ENCODE measurements around the gene SNX27. TPM values are rescaled to one million over a fixed set of nuclear protein-coding genes. Genes with fewer than 3 reads are reported as not detected.
"Not testable (repeated sequence)": the region's sequence is repeated elsewhere in the genome, so short reads cannot be mapped to it uniquely, and the experiment has no call there.

The SNX27 gene
- total RNA-seq, 1 experiment from 2014 or later: 25.3 TPM

- no peak for DNase-seq (ENCODE audit: low read depth)
Measured at GRCh38 chr1:151604291-151604690, 7.6 kb upstream of the SNX27 start.

DNA sequence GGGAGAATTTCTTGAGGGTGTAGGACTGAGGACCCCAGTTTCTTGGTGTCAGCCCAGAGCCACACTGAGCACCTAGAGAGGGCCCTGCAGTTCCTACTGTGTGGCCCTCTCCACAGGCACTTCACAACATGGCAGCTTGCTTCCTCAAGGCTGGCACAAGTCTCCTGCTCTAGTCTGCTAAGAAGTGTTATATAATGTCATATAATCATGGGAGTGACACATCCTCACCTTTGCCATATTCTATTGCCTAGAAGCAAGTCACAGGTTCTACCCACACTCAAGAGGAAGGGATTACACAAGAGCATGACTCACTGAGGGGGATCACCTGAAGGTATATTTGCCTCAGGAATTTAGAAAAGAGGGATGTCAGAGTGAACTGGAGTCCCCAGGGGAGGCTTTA, 5.5 kb upstream of the SNX27 start:
- peak; percentile 58 for DNase-seq (ENCODE audit: low read depth)

DNA sequence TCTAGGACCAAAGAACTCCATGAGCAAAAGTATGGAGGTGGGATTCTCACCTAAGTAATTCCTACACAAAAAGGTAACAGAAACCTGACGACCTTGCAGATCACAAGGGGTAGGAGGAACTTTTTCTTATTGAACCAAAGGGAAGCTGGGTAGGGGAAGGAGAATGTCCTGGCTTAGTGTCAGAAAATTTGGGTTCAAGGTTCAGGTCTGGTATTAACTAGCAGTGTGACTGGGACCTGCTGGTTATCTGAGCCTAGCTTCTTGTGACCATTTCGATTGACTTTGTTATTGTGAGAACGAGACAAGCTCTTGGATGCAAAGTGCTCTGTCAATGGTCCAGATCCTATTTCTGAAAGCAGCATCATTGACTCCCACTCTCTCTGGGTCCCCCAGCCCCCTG, 5.0 kb upstream of the SNX27 start:
- no peak for DNase-seq (ENCODE audit: low read depth)

DNA sequence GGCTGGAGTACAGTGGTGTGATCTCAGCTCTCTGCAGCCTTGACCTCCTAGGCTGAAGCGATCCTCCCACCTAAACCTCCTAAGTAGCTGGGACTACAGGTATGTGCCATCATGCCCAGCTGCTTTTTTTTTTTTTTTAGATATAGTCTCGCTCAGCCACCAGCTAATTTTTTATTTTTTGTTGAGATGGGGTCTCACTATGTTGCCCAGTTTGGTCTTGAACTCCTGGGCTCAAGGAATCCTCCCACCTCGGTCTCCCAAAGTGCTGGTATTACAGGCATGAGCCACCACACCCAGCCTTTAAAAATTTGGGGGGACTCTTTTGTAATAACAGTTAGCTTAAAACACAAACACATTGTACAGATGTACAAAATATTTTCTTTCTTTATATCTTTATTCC, 1.7 kb upstream of the SNX27 start:
- DNase-seq (ENCODE audit: low read depth): no peak

GRCh38 chr1:151611288-151611790, 511 bp upstream of the SNX27 start:
- DNase-seq (ENCODE audit: low read depth): peak; percentile 30

DNA sequence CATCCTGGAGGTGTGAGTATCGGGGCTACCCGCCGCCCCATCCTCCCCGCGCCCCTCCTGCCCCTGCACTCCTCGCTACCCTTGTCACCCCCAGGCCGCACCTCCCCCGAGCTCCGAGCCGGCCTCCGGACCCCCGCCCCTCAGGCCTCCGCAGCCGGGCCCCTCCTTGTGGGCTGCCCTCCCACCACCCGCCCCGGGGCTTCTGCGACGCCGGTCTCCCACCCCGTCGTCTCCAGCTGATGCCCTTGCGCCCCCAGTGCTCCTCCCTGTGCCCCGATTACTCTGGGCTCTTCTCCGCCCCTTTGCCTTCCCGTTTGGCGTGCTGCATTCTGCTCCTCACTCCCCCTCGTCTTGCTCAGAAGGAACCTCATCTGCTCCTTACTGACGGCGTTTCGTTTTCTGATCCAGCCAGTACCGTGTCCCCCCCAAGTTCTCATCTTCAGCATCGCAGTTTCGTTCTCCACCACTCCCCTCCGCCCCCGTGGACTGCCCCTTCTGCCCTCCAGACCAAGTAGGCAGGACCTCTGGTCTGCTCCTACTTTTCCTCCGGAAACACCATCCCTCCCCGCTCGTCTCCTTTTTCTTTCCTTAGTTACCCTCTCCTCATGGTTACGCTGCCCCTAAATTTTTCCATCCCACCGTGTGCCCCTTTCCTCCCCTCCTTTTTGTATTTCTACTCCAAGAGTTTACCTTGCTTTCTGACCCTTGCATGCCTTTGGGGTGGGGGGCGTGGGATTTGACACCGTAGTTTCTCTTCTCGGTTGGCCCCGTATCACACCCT, 841 bp downstream of the SNX27 start:
- peak; percentile 52 for DNase-seq (ENCODE audit: low read depth)

GRCh38 chr1:151613282-151613780, 1.5 kb downstream of the SNX27 start:
- DNase-seq (ENCODE audit: low read depth): no peak

DNA sequence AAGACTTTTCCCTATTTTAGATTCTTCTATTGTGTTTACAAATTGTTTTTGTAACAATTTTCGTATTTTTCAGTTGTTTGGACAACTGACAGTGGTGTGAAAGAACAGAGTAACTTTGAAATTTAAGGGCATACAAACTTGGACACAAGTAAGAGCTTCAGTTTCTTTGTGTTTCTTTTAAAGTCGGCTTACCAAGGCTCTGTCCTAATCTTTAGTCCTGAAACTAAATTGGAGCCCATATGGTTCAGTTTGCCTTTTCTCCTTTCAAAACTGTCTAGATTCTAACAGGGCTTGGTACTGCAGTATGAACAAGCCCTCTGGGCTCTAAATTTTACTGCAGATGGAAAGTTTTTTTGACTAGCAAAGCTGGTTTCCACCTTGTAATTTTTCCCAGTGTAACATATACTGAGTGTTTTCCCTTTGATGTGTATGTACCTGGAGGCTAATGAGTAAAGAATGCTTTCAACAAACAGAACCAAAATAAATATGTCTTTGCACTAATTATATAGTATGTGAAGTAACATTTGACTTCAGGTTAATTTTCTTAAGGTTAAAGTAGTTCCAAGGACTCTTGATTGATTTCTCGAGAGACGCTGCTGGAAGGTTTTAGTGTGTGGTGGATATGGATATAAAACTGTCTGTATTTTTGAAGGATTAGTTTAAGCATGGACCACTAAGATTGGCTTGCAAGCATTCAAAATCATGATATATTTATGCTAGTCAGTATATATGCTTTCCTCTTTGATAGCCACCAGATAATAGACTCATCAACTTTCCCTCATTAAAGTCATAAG, 4.1 kb downstream of the SNX27 start:
- no peak for DNase-seq (ENCODE audit: low read depth)

GRCh38 chr1:151616505-151616849, 4.6 kb downstream of the SNX27 start:
- no peak for DNase-seq (ENCODE audit: low read depth)

- no peak for DNase-seq (ENCODE audit: low read depth)
Measured at GRCh38 chr1:151618003-151618402, 6.2 kb downstream of the SNX27 start.

GRCh38 chr1:151618470-151618869, 6.6 kb downstream of the SNX27 start:
- no peak for DNase-seq (ENCODE audit: low read depth)

- not testable (repeated sequence) for DNase-seq (ENCODE audit: low read depth)
Measured at GRCh38 chr1:151618996-151619395, 7.1 kb downstream of the SNX27 start.

DNA sequence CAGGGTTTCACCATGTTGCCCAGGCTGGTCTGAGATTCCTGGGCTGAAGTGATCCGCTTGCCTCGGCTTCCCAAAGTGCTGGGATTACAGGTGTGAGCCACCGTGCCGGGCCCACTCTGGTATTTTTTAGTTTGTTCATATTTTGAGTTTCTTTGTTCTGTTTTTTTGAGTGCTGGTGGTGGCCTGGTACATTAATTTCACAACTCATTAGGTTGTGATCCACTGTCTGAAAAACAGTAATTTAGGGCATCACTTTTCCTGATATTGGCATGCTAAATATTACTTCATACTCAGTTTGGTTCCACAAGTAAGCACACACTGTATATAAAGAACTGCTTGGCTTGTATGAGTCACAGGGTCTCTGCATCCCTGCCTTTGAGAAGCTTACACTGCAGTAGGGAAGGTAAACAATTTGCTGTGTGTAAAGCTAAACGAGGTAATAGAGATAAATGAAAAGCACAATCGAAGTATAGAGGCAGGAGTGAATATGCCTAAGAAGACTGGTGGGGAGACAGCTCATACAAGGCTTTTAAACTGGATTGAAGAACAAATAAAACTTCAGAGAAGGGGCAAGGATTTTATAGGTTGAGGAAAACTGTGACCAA, 7.7 kb downstream of the SNX27 start:
- DNase-seq (ENCODE audit: low read depth): no peak

GRCh38 chr1:151620286-151620685, 8.4 kb downstream of the SNX27 start:
- DNase-seq (ENCODE audit: low read depth): no peak

- DNase-seq (ENCODE audit: low read depth): no peak
Measured at GRCh38 chr1:151621351-151621750, 9.5 kb downstream of the SNX27 start.

GRCh38 chr1:151624783-151625182, 12.9 kb downstream of the SNX27 start:
- no peak for DNase-seq (ENCODE audit: low read depth)

DNA sequence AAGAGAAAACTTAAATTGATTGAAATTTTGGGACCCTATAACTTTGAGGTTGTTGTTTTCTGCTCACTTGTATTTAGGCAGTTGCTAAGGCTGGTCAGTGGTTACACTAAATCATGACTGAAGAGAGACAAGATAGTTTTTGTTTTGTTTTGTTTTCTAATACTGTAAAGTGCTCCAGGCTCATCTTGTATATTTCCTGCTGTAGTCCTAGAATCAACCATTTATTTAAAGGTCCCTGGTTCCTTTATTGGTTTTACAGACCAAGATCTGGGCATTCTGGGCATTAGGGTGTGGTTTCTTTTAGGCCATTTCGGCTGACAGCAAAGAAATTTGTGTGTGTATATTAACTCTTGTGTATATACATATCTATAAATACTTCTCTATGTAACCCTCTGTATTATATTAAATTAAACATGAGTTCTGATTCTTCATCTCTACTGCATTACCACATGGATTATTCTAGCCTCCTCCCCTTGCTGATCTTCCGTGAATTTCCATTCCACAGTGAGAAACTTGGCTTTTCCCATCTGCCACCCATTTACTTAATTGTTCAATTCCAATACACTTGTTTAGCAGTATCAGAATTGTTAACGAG, 15.0 kb downstream of the SNX27 start:
- no peak for DNase-seq (ENCODE audit: low read depth)

- DNase-seq (ENCODE audit: low read depth): no peak
Measured at GRCh38 chr1:151629278-151629677, 17.4 kb downstream of the SNX27 start.

DNA sequence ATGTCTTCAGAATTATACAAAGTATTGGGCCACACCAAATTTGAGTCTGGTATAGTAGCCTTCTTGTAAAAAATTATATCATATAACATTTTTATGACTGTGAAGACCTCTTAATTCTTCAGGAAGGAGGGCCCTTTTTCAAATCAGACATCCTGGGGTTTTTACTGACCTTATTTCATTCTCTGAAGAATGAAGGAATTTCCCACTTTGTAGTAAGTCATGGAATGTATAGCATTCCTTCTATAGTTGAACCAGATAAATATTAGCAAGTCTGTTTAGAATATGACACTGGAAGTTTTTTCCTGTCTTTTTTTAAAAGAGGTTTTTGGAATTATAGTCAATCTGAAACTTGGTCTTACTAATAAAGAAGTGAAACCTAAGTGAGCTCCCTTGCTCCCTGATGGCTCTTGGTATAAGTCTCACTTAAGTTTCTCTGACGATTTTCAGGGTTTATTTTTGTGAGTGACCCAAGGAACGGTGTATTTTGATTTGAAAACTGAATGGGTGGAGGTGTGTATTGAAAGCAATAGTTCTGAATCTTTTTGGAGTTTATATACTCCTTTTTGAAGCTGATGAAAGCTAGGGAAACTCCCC, 23.7 kb downstream of the SNX27 start:
- DNase-seq (ENCODE audit: low read depth): no peak

DNA sequence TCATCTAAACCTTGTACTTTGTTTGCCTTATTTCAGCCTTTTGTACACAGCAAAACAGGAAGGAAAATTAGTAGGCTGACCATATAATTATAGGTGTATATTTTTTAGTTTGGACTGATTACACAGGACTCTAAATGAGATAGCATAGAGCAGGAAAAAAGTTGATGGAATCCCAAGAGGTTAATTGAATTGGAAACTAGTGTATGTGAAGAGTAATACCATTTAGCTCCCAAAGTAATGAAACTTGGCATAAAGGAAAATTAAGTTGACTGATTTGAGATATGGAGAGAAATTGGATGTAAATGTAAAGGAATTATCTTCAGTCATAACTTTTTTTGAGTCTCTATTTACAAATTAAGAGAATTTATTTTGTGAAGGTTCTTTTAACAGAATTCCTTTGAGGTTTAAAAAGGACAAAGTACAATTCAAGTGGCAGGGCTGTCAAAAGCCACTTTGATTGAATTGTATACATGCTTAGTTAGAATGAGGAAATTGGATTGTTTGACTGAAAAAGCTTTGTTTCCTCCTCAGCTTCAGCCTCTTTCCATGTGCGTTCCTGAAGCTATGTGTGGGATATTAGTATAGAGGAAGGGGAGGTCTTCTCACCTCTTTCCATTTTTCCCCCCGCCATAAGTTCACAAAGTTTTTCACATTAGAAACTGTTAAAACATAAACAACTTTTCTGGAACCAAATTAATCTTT, 26.4 kb downstream of the SNX27 start:
- no peak for DNase-seq (ENCODE audit: low read depth)

GRCh38 chr1:151638812-151639211, 27.0 kb downstream of the SNX27 start:
- DNase-seq (ENCODE audit: low read depth): no peak
